ENCODE measurements around the gene SLC7A8.

The SLC7A8 gene

DNA sequence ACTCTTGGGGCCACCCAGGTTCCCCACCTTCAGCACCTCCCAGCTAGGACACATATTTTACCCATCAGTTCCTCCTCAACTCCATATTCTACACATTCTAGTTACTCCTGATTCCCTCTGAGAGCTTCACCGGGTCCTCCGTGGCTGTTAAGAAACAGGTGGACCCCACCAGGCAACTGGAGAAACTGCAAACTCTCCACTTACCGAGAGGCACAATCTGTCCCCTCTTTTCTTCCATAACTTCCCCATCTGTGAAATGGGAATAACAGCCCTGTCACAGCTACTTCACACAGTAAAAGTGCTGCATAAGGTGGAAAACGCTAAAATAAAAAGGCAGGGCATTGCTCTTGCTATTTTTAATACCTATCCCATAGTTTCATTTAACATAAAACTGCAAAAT lies 1.5 kb downstream of the SLC7A8 start:
- Histone ChIP-seq H3F3A (ENCODE audit: control insufficient read depth, insufficient read depth) (peaks cover 7% of the 10 kb centered on the region; the same call in 1 of the 2 replicates), H3K4me1 (ENCODE audit: control insufficient read depth, low read length) (peaks cover 26% of the 10 kb centered on the region), H4K20me1 (ENCODE audit: control insufficient read depth, insufficient read depth, low read depth, low read length) (no peaks in the 10 kb centered on the region), H3K27me3 (ENCODE audit: control insufficient read depth, low read length) (peaks cover 45% of the 10 kb centered on the region), H3K9me3 (ENCODE audit: control insufficient read depth, insufficient read depth, low read length) (no peaks in the 10 kb centered on the region), H3K4me2 (ENCODE audit: low read length) (peak overlapping the region; percentile 75), H3K9me2 (replicated peaks; ENCODE audit: control insufficient read depth, low read length) (no peaks in the 10 kb centered on the region), H3K4me3 (ENCODE audit: low read length) (peak overlapping the region; percentile 71), H3K27ac (ENCODE audit: low read depth, low read length) (no peak overlapping the region), H3K79me2 (ENCODE audit: control insufficient read depth, low read length) (no peaks in the 10 kb centered on the region), H3K36me3 (ENCODE audit: control insufficient read depth, low read length) (no peaks in the 10 kb centered on the region)
- TF ChIP-seq, protein P1, sequence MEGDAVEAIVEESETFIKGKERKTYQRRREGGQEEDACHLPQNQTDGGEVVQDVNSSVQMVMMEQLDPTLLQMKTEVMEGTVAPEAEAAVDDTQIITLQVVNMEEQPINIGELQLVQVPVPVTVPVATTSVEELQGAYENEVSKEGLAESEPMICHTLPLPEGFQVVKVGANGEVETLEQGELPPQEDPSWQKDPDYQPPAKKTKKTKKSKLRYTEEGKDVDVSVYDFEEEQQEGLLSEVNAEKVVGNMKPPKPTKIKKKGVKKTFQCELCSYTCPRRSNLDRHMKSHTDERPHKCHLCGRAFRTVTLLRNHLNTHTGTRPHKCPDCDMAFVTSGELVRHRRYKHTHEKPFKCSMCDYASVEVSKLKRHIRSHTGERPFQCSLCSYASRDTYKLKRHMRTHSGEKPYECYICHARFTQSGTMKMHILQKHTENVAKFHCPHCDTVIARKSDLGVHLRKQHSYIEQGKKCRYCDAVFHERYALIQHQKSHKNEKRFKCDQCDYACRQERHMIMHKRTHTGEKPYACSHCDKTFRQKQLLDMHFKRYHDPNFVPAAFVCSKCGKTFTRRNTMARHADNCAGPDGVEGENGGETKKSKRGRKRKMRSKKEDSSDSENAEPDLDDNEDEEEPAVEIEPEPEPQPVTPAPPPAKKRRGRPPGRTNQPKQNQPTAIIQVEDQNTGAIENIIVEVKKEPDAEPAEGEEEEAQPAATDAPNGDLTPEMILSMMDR (IDR thresholded peaks at IDR 0.05; ENCODE audit: low read depth, low read length, poor library complexity, severe bottlenecking), result no peak
- TF ChIP-seq EZH2phosphoT487 (IDR thresholded peaks at IDR 0.05; ENCODE audit: borderline replicate concordance, low read length), result no peak

DNA sequence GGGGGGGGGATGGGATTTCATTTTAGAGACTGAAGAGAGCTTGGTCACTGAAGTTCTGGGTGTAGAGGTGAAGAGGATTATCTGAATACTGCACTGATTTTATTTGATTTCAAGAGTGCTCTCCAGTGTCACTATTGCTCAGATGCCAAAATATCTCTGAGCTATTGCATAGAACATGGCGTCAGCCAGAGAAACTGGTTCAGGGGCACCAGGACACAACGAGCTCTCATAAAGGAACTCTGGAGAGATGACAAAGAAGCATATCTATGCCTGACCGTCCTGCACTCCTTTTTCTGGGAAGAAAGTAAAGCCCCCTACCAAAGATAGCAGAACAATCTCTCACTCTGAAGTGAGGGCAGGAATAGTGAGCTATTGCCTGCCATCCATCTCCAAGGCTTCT lies 2.0 kb downstream of the SLC7A8 start:
- no peak overlapping the region for H3K4me3 ChIP-seq (ENCODE audit: low read length)
- H3K4me2 ChIP-seq (ENCODE audit: low read length), result no peak overlapping the region

DNA sequence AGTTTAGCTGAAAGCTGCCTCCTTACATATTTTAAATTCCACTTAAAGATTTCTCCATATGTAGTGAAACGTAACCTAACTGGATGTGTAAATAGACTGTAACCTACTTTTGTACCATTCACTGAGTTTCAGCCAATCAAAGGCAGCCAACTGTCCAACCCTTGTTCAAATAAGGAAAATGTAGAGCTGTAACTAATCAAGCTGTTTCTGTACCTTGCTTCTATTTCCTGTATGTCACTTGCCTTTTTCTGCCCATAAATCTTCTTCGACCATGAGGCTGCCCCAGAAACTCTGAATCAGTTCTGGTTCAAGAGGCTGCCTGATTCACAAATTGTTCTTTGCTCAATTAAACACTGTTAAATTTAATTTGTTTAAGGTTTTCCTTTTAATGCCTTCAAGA lies 6.3 kb downstream of the SLC7A8 start:
- H4K20me1 ChIP-seq (ENCODE audit: control insufficient read depth, insufficient read depth, low read depth, low read length), result no peaks in the 10 kb centered on the region
- H3K4me1 ChIP-seq (ENCODE audit: control insufficient read depth, low read length), result peaks cover 2% of the 10 kb centered on the region
- H3K9me2 ChIP-seq (replicated peaks; ENCODE audit: control insufficient read depth, low read length), result no peaks in the 10 kb centered on the region
- H3K79me2 ChIP-seq (ENCODE audit: control insufficient read depth, low read length), result no peaks in the 10 kb centered on the region
- TF ChIP-seq, protein P1 (IDR thresholded peaks at IDR 0.05; ENCODE audit: low read depth, low read length, poor library complexity, severe bottlenecking), result no peak
- no peak for TF ChIP-seq EZH2phosphoT487 (IDR thresholded peaks at IDR 0.05; ENCODE audit: borderline replicate concordance, low read length)
- no peak overlapping the region for H3K4me2 ChIP-seq (ENCODE audit: low read length)
- no peaks in the 10 kb centered on the region for H3K9me3 ChIP-seq (ENCODE audit: control insufficient read depth, insufficient read depth, low read length)
- H3K27ac ChIP-seq (ENCODE audit: low read depth, low read length), result no peak overlapping the region
- H3K36me3 ChIP-seq (ENCODE audit: control insufficient read depth, low read length), result no peaks in the 10 kb centered on the region
- no peaks in the 10 kb centered on the region for H3F3A ChIP-seq (ENCODE audit: control insufficient read depth, insufficient read depth)
- peaks cover 61% of the 10 kb centered on the region for H3K27me3 ChIP-seq (ENCODE audit: control insufficient read depth, low read length)
- H3K4me3 ChIP-seq (ENCODE audit: low read length), result no peak overlapping the region

More for the DNA sequence above, 2.0 kb downstream of the SLC7A8 start:
- peaks cover 7% of the 10 kb centered on the region; the same call in 1 of the 2 replicates for H3F3A ChIP-seq (ENCODE audit: control insufficient read depth, insufficient read depth)
- TF ChIP-seq, protein P1 (IDR thresholded peaks at IDR 0.05; ENCODE audit: low read depth, low read length, poor library complexity, severe bottlenecking), result no peak
- no peak for TF ChIP-seq EZH2phosphoT487 (IDR thresholded peaks at IDR 0.05; ENCODE audit: borderline replicate concordance, low read length)
- peaks cover 26% of the 10 kb centered on the region for H3K4me1 ChIP-seq (ENCODE audit: control insufficient read depth, low read length)
- H3K36me3 ChIP-seq (ENCODE audit: control insufficient read depth, low read length), result no peaks in the 10 kb centered on the region
- H3K9me2 ChIP-seq (replicated peaks; ENCODE audit: control insufficient read depth, low read length), result no peaks in the 10 kb centered on the region
- H3K9me3 ChIP-seq (ENCODE audit: control insufficient read depth, insufficient read depth, low read length), result no peaks in the 10 kb centered on the region
- H4K20me1 ChIP-seq (ENCODE audit: control insufficient read depth, insufficient read depth, low read depth, low read length), result no peaks in the 10 kb centered on the region
- H3K79me2 ChIP-seq (ENCODE audit: control insufficient read depth, low read length), result no peaks in the 10 kb centered on the region
- H3K27me3 ChIP-seq (ENCODE audit: control insufficient read depth, low read length), result peaks cover 45% of the 10 kb centered on the region
- H3K27ac ChIP-seq (ENCODE audit: low read depth, low read length), result no peak overlapping the region

All from DOHH2 (cell line).